Ramos (cell line): Measurements from ENCODE around the gene SIX1.

ENCODE experiments used
- in situ Hi-C: fragments of 300-500 bp; cut with MboI; formaldehyde crosslinking; loops from one replicate; pipeline ENCODE4 v1.14.3; 2022; ENCODE audit warnings: low sequenced_read_pairs; ENCODE audit not compliant: unreplicated experiment

Gene SIX1

GRCh38 chr14:60643463-60644314 lies 5.6 kb downstream of the SIX1 start:
- in situ Hi-C loops: no loop called here

GRCh38 chr14:60643141-60643462 lies 6.2 kb downstream of the SIX1 start:
- in situ Hi-C loops: no loop called here

- in situ Hi-C loops: no loop called here
These were observed 6.8 kb downstream of the SIX1 start for GRCh38 chr14:60642270-60643140.

- in situ Hi-C loops: no loop called here
These were observed 7.5 kb downstream of the SIX1 start for GRCh38 chr14:60641742-60642269.

DNA sequence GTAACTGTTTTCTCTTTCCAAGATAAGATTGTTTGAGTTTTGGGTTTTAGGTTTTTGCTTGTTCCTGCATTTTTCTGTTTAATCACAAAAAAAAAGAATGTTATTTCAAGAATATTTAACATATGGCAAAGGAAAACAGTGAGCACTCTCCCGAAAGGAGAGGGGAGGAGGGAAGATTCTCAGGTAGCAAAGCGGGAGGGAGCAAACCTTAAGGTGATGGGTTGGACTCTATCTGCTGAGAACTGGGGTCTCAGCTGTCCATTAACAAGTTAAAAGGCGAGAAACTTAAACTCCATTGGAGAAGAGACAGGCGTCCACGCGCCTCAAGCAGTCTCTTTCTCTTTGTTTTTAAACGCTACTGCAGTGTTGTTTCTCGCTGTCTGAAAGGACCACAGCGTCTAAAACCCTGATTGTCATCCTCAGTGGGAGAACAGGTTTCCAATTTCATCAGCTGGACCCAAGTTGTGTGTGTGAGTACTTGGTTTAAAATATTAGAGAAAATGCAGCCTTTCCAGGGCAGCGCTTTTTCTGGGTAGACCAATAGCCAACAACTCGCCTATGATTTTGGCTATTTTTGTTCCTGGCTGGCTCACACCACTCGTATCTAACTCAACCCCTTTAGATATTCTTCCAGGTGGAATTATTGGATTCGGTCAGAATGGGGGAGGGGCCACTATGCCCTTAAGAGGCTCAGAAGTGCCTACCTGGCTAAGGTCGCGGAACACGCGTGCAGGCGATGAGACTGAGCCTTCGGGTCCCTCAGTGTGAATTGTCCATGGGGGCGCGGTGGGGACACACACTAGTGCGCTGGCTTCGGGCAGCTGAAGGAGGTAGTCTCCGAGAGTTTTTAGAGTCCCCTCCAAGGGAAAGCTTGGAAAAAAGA lies 8.2 kb downstream of the SIX1 start:
- in situ Hi-C loops: no loop called here

DNA sequence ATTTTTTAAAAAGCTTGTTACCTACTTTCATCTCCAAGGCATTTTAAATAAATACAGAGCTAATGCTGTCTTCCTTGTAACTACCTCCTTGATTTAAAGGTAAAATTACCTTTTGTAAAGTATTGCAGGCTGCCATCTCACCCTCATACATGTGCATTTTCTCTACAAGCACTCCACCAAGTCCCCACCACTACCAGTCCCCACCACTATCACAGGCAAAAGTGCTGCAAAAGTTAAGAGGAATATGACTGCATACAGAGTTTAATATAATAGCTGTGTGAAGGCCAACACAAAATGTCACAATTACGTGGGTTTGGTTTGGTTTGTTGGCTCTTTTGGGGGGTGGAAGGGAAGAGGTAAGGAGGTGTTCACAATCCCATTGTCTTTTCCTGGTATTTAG lies 9.6 kb downstream of the SIX1 start:
- in situ Hi-C loops: loop anchor here (10.0 kb wide), 1 partner anchor 385 kb away; no protein-coding TSS in a partner anchor

GRCh38 chr14:60637479-60638315 lies 11.6 kb downstream of the SIX1 start:
- in situ Hi-C loops: loop anchor here (10.0 kb wide), 1 partner anchor 387 kb away; no protein-coding TSS in a partner anchor

GRCh38 chr14:60636879-60637478 lies 12.3 kb downstream of the SIX1 start:
- in situ Hi-C loops: loop anchor here (10.0 kb wide), 1 partner anchor 388 kb away; no protein-coding TSS in a partner anchor

DNA sequence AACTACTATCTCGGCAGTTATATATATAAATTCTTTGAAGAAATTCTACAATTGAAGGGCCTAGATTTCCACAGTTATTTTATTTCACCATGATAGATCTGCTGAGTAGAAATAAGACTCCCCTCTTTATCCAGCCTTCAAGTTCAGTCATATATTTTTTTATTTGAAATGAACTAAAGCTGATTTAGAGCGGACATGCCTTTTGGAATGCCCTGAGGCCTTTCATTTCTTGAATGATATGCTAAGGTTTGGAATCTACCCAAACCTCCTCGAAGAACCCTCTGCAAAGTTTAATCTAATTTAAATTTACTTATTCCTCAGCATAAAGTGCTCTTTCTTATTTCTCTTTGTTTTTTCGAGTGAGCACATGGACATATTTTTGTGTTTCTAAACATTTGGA lies 15.1 kb downstream of the SIX1 start:
- in situ Hi-C loops: loop anchor here (10.0 kb wide), 1 partner anchor 391 kb away; no protein-coding TSS in a partner anchor

- in situ Hi-C loops: loop anchor here (10.0 kb wide), 1 partner anchor 392 kb away; no protein-coding TSS in a partner anchor
These were observed 16.5 kb downstream of the SIX1 start for GRCh38 chr14:60632777-60633176.

GRCh38 chr14:60632257-60632656 lies 17.0 kb downstream of the SIX1 start:
- in situ Hi-C loops: loop anchor here (10.0 kb wide), 1 partner anchor 393 kb away; no protein-coding TSS in a partner anchor

DNA sequence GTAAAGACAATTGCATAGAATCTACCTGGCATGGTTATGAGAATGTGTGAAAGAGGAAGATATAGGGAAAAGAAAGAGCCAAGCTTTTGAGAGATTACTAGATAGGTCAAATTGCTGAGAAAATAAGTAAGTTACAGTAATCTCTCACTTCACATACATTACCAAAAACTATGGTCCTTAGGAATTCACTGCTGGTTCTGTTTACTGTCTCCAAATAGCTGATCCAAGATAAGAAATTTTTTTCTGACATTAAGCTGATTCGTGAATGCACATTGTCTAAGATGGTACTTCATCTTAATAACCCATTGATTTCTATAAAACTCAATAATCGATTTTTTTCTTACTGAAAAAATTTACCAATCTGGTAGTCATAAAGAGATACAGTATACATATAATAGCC lies 17.4 kb downstream of the SIX1 start:
- in situ Hi-C loops: loop anchor here (10.0 kb wide), 1 partner anchor 393 kb away; no protein-coding TSS in a partner anchor

DNA sequence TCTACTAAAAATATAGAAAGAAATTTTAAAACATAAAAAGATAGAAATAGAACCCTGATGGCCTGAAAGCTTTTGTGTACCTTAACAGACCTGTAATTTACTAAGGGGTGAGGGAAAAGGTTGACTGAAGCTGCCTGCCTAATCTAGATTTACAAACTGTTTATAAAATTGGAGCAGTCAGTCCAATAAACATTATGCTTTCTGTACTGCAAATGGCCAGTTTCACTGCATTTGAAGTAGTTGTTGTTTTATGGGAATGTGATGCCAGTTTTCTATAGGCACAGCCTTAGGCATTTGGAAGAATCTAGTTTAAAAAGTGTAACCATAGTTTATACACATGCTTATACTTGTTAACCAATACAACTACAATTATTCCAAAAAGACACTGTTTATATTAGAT lies 19.1 kb downstream of the SIX1 start:
- in situ Hi-C loops: loop anchor here (10.0 kb wide), 1 partner anchor 395 kb away; no protein-coding TSS in a partner anchor

DNA sequence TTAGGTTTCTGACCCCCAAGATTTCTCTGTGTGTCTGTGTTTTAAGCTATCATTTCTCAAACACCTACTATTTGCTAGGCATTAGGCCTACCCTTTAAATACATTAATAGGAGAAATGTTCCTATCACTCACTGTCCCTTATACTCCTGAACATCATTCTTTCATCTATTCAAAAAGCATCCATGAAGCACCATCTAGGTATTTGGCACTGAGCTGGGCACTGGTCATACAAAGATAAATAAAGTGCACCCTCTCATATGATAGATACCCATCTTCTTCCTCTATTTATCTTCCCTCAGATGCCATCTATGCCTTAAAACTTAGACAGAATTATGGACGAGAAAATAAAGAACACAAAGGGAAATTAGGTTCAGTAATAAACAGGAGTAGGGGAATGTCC lies 20.4 kb downstream of the SIX1 start:
- in situ Hi-C loops: loop anchor here (10.0 kb wide), 1 partner anchor 626 kb away; no protein-coding TSS in a partner anchor

GRCh38 chr14:60622917-60623257 lies 26.4 kb downstream of the SIX1 start:
- in situ Hi-C loops: loop anchor here (10.0 kb wide), 1 partner anchor 632 kb away; no protein-coding TSS in a partner anchor

GRCh38 chr14:60622210-60622916 lies 26.9 kb downstream of the SIX1 start:
- in situ Hi-C loops: loop anchor here (10.0 kb wide), 1 partner anchor 632 kb away; no protein-coding TSS in a partner anchor

- in situ Hi-C loops: loop anchor here (10.0 kb wide), 1 partner anchor 633 kb away; no protein-coding TSS in a partner anchor
These were observed 27.9 kb downstream of the SIX1 start for GRCh38 chr14:60621386-60621785.

GRCh38 chr14:60618241-60618640 lies 31.0 kb downstream of the SIX1 start:
- in situ Hi-C loops: no loop called here
